PC-9 (cell line): ENCODE data around the gene MRPL52. TPM values are rescaled to one million over a fixed set of nuclear protein-coding genes. Genes with fewer than 3 reads are reported as not detected.

Source experiments
- BruUV-seq: library from RNA; stranded (reverse); fragments of 400-500 nt; replicated peaks from 2 replicates; lab custom pipeline; 2021; lab: Mats Ljungman, UMichigan
- CTCF ChIA-PET: fragments of 300-600 bp; sonication (Branson Sonifier 250); formaldehyde crosslinking; loops from one replicate; lab custom pipeline; 2022; ENCODE audit warnings: antibody characterized with exemption; lab: Charles Lee
- POLR2A ChIA-PET: fragments of 300-600 bp; sonication (Branson Sonifier 250); formaldehyde crosslinking; loops from one replicate; lab custom pipeline; 2022; ENCODE audit warnings: antibody characterized with exemption; ENCODE audit not compliant: unreplicated experiment; lab: Charles Lee
- DNase-seq, 2 experiments: peaks; one replicate each; pipeline versions ENCODE4 v3.0.0 to v3.0.0-alpha.2; 2015 to 2022; ENCODE audit warnings: mixed read lengths in 1 of 2
- H2AFZ ChIP-seq: fragments of 200-600 bp; sonication (generic); 2 replicates; pipeline ENCODE4 v1.8.1; 2017; ENCODE audit warnings: antibody characterized with exemption
- H3F3A ChIP-seq: fragments of 200-600 bp; sonication (generic); 2 replicates; pipeline ENCODE4 v1.8.1; 2017; ENCODE audit warnings: antibody characterized with exemption, mild to moderate bottlenecking, low read depth; ENCODE audit not compliant: insufficient read depth
- H3K27ac ChIP-seq: fragments of 200-600 bp; sonication (generic); 2 replicates; pipeline ENCODE4 v1.6.1; 2016; ENCODE audit warnings: mixed run types
- H3K27me3 ChIP-seq: fragments of 200-600 bp; sonication (generic); 2 replicates; pipeline ENCODE4 v1.6.1; 2016; ENCODE audit warnings: low read depth, mixed run types; ENCODE audit not compliant: insufficient read depth
- H3K36me3 ChIP-seq: fragments of 200-600 bp; sonication (generic); 2 replicates; pipeline ENCODE4 v1.6.1; 2016; ENCODE audit warnings: low read depth, mixed run types
- H3K4me1 ChIP-seq: fragments of 200-600 bp; sonication (generic); replicated peaks from 2 replicates; pipeline ENCODE4 v1.6.1; 2016; ENCODE audit warnings: mixed run types; ENCODE audit not compliant: insufficient read depth
- H3K4me2 ChIP-seq: fragments of 200-600 bp; sonication (generic); 2 replicates; pipeline ENCODE4 v1.6.1; 2017; ENCODE audit warnings: mixed run types
- H3K4me3 ChIP-seq: fragments of 200-600 bp; sonication (generic); 2 replicates; pipeline ENCODE4 v1.6.1; 2016; ENCODE audit warnings: mixed run types
- H3K79me2 ChIP-seq: fragments of 200-600 bp; sonication (generic); 2 replicates; pipeline ENCODE4 v1.6.1; 2017; ENCODE audit warnings: low read depth, mixed run types
- H3K9me2 ChIP-seq: fragments of 200-600 bp; sonication (generic); 2 replicates; pipeline ENCODE4 v1.8.1; 2017; ENCODE audit warnings: mild to moderate bottlenecking; ENCODE audit not compliant: insufficient read depth
- H3K9me3 ChIP-seq: fragments of 200-600 bp; sonication (generic); 2 replicates; pipeline ENCODE4 v1.8.1; 2016; ENCODE audit warnings: low read depth; ENCODE audit not compliant: insufficient read depth
- H4K20me1 ChIP-seq: fragments of 200-600 bp; sonication (generic); 2 replicates; pipeline ENCODE4 v1.8.1; 2017; ENCODE audit not compliant: insufficient read depth
- EZH2 ChIP-seq: fragments of 200-600 bp; sonication (generic); IDR thresholded peaks from 2 replicates; pipeline ENCODE4 v1.8.0; 2017; ENCODE audit warnings: antibody characterized with exemption, low read depth
- intact Hi-C: fragments of 100-400 bp; cut with micrococcal nuclease; formaldehyde crosslinking; loops from one replicate; pipeline ENCODE4 v1.10.0; 2022; ENCODE audit not compliant: unreplicated experiment
- total RNA-seq: library from RNA; stranded (reverse); gene quantifications from 2 replicates; pipeline ENCODE4 v1.2.3, GENCODE V29; 2021
- TF ChIP-seq, protein P1 (sequence below): fragments of 200-600 bp; sonication (generic); conservative IDR thresholded peaks from 2 replicates; pipeline ENCODE4 v1.6.1; 2017; ENCODE audit warnings: mixed run types, antibody characterized with exemption, mild to moderate bottlenecking, moderate library complexity

The MRPL52 gene
- total RNA-seq, 1 experiment from 2014 or later = 76.7 TPM

DNA sequence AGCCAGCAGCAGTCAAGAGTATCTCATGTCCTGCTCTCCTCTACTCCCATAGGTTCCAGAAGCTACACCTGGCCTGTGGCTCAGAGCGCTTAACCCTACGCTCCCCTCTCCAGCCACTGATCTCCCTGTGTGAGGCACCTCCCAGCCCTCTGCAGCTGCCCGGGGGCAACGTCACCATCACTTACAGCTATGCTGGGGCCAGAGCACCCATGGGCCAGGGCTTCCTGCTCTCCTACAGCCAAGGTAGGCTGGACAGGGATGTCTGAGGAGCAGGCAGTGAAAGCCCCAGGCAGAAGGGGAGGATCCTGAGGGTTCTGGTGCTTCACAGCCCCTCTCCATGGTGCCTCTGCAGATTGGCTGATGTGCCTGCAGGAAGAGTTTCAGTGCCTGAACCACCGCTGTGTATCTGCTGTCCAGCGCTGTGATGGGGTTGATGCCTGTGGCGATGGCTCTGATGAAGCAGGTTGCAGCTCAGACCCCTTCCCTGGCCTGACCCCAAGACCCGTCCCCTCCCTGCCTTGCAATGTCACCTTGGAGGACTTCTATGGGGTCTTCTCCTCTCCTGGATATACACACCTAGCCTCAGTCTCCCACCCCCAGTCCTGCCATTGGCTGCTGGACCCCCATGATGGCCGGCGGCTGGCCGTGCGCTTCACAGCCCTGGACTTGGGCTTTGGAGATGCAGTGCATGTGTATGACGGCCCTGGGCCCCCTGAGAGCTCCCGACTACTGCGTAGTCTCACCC lies 45.5 kb downstream of the MRPL52 start:
- no peaks in the 10 kb centered on the region for H3K9me2 ChIP-seq
- no peak overlapping the region for H3K4me2 ChIP-seq
- no peaks in the 10 kb centered on the region; the same call in 1 of the 2 replicates for H4K20me1 ChIP-seq
- no peak overlapping the region for H3K27ac ChIP-seq
- peaks cover 19% of the 10 kb centered on the region for H3F3A ChIP-seq
- peaks cover 17% of the 10 kb centered on the region for H3K79me2 ChIP-seq
- H3K9me3 ChIP-seq = no peaks in the 10 kb centered on the region
- H3K4me3 ChIP-seq = no peak overlapping the region
- no peaks in the 10 kb centered on the region for H3K27me3 ChIP-seq
- TF ChIP-seq EZH2 = no peak
- TF ChIP-seq, protein P1, sequence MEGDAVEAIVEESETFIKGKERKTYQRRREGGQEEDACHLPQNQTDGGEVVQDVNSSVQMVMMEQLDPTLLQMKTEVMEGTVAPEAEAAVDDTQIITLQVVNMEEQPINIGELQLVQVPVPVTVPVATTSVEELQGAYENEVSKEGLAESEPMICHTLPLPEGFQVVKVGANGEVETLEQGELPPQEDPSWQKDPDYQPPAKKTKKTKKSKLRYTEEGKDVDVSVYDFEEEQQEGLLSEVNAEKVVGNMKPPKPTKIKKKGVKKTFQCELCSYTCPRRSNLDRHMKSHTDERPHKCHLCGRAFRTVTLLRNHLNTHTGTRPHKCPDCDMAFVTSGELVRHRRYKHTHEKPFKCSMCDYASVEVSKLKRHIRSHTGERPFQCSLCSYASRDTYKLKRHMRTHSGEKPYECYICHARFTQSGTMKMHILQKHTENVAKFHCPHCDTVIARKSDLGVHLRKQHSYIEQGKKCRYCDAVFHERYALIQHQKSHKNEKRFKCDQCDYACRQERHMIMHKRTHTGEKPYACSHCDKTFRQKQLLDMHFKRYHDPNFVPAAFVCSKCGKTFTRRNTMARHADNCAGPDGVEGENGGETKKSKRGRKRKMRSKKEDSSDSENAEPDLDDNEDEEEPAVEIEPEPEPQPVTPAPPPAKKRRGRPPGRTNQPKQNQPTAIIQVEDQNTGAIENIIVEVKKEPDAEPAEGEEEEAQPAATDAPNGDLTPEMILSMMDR = no peak
- intact Hi-C loops = no loop called here
- DNase-seq = no peak
- ChIA-PET CTCF (no interaction called here), POLR2A (no interaction called here)
- H3K4me1 ChIP-seq = peaks cover 9% of the 10 kb centered on the region
- no TSS peak for BruUV-seq
- H3K36me3 ChIP-seq = no peaks in the 10 kb centered on the region
- no peak overlapping the region for H2AFZ ChIP-seq

DNA sequence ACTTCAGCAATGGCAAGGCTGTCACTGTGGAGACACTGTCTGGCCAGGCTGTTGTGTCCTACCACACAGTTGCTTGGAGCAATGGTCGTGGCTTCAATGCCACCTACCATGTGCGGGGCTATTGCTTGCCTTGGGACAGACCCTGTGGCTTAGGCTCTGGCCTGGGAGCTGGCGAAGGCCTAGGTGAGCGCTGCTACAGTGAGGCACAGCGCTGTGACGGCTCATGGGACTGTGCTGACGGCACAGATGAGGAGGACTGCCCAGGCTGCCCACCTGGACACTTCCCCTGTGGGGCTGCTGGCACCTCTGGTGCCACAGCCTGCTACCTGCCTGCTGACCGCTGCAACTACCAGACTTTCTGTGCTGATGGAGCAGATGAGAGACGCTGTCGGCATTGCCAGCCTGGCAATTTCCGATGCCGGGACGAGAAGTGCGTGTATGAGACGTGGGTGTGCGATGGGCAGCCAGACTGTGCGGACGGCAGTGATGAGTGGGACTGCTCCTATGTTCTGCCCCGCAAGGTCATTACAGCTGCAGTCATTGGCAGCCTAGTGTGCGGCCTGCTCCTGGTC lies 46.1 kb downstream of the MRPL52 start:
- POLR2A ChIA-PET = no interaction called here
- Histone ChIP-seq H4K20me1 (no peaks in the 10 kb centered on the region; the same call in 1 of the 2 replicates), H3K36me3 (no peaks in the 10 kb centered on the region), H3K4me3 (no peak overlapping the region), H3K27me3 (no peaks in the 10 kb centered on the region), H3K4me1 (peaks cover 2% of the 10 kb centered on the region), H3K4me2 (no peak overlapping the region), H3F3A (peaks cover 12% of the 10 kb centered on the region), H3K79me2 (peaks cover 17% of the 10 kb centered on the region), H3K27ac (no peak overlapping the region), H3K9me2 (no peaks in the 10 kb centered on the region), H3K9me3 (no peaks in the 10 kb centered on the region), H2AFZ (no peak overlapping the region)
- no peak for TF ChIP-seq EZH2
- TF ChIP-seq, protein P1 = no peak
- no peak for DNase-seq
- no TSS peak for BruUV-seq
- intact Hi-C loops = no loop called here
- CTCF ChIA-PET = no interaction called here

DNA sequence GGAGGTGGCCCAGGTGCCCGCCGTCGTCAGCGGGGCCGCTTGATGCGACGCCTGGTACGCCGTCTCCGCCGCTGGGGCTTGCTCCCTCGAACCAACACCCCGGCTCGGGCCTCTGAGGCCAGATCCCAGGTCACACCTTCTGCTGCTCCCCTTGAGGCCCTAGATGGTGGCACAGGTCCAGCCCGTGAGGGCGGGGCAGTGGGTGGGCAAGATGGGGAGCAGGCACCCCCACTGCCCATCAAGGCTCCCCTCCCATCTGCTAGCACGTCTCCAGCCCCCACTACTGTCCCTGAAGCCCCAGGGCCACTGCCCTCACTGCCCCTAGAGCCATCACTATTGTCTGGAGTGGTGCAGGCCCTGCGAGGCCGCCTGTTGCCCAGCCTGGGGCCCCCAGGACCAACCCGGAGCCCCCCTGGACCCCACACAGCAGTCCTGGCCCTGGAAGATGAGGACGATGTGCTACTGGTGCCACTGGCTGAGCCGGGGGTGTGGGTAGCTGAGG lies 47.4 kb downstream of the MRPL52 start:
- no peak overlapping the region for H2AFZ ChIP-seq
- H3K36me3 ChIP-seq = no peaks in the 10 kb centered on the region
- no peaks in the 10 kb centered on the region for H3K4me1 ChIP-seq
- TF ChIP-seq EZH2 = no peak
- TF ChIP-seq, protein P1 = no peak
- H3K27ac ChIP-seq = no peak overlapping the region
- ChIA-PET CTCF (no interaction called here), POLR2A (no interaction called here)
- H3K9me3 ChIP-seq = no peaks in the 10 kb centered on the region
- intact Hi-C loops = no loop called here
- BruUV-seq = no TSS peak
- no peaks in the 10 kb centered on the region; the same call in 1 of the 2 replicates for H4K20me1 ChIP-seq
- no peak overlapping the region for H3K4me3 ChIP-seq
- no peaks in the 10 kb centered on the region for H3K27me3 ChIP-seq
- DNase-seq = no peak
- no peaks in the 10 kb centered on the region for H3K9me2 ChIP-seq
- no peak overlapping the region for H3K4me2 ChIP-seq
- H3K79me2 ChIP-seq = peaks cover 17% of the 10 kb centered on the region
- H3F3A ChIP-seq = 0 out of 2 replicates have a peak, but pooled peaks cover 2% of the 10 kb centered on the region
